22Rv1 (cell line): Measurements from ENCODE around the gene UBE2F.

Source experiments
- CTCF ChIP-seq: fragments of 450-650 bp; IDR thresholded peaks from 2 replicates; pipeline ENCODE4 v1.5.1; 2017; ENCODE audit warnings: mild to moderate bottlenecking
- ZFX ChIP-seq: fragments of 450-650 bp; IDR thresholded peaks from 2 replicates; pipeline ENCODE4 v1.6.1; 2017; ENCODE audit warnings: antibody characterized with exemption, borderline replicate concordance

- TF ChIP-seq CTCF, result no peak
- no peak for TF ChIP-seq ZFX
Observed at GRCh38 chr2:238069877-238070276, 103.1 kb downstream of the UBE2F start.
